Activated T-helper 1 cell treated with Interleukin-2 at 50 U/mL for 16 hours (primary cell): Measurements from ENCODE around the gene APOL6.
"Not testable (repeated sequence)": the region's sequence is repeated elsewhere in the genome, so short reads cannot be mapped to it uniquely, and the experiment has no call there.

Source experiments
- DNase-seq: peaks from one replicate; pipeline ENCODE4 v3.0.0-alpha.2; 2020; ENCODE audit warnings: low read depth

The APOL6 gene

GRCh38 chr22:35638410-35638809, 9.8 kb upstream of the APOL6 start:
- no peak for DNase-seq

- DNase-seq: no peak
These were observed 6.6 kb upstream of the APOL6 start for GRCh38 chr22:35641494-35642120.

DNA sequence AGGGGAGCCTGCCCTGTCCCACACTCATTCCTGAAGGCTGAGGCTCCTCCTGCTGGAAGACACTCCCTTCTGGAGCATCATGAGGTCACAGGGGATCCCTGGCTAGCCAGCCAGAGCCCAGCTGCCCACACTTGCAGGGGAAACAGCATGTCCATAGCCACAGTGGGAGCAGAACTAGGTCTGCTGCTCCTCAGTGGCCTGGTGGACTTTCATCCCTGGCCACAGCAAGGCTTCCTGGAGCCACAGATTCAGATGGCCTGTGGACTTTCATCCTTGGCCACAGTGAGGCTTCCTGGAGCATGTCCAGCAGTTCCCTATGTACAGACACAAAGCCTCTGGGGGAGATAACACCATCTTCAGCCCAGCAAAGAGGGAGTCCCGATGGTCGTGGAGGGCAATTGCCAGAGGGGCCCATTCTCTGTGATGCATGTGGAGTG, 5.9 kb upstream of the APOL6 start:
- no peak for DNase-seq

DNA sequence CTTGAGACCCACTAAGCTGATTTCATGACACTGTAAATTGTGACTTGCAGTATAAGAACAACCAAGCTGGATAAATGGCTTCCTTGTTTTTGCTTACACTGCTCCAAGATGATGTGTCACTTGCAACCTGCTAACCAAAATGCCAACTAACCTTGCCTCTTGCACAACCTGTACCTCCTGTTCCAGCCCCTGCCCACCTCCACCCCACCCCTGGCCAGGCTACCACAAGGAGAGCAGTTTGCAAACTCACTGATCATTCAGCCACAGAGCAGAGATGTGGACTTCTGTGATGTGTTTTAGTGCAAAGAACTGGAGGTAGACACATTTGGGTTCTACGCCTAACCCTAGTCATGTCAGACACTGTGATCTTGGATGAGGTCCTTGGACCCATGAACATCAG, 4.3 kb upstream of the APOL6 start:
- DNase-seq: no peak

DNA sequence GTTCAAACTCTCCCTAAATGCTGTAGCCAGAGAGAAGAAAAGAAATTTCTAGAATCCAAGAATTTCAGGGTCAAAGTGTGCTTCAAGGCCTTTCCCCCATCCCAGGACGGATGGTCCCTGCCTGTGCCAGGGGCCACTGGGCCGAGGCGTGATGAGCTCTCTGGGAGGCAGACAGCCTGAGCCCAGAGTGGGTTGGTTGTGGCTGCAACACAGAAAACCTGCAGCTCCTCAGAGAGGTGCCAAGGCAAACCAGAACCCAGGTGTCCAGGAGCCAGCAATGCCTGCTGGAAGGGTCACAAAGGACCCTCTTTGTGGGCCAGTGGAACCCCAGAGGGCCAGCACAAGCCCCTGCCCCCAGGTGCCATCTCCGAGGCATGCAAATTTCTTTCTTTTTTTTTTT, 2.6 kb upstream of the APOL6 start:
- DNase-seq: no peak

DNA sequence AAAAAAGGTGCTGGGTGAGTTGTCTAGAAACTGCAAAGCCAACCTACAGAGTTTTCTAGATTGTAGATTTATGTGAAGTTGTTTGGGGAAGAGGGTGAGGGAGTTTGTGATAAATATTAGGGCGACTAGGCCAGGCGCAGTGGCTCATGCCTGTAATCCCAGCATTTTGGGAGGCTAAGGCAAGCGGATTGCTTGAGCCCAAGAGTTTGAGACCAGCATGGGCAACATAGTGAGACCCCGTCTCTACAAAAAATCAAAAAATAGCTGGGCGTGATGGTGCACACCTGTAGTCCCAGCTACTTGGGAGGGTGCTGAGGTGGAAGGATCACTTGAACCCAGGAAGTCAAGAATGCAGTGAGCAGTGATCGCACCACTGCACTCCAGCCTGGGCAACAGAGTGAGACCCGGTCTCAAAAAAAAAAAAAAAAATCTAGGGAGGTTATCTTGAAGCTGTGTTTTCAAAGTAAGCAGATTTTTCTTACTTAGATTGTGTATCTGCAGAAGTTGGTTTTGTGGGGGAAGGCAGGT, 844 bp downstream of the APOL6 start:
- DNase-seq: no peak

DNA sequence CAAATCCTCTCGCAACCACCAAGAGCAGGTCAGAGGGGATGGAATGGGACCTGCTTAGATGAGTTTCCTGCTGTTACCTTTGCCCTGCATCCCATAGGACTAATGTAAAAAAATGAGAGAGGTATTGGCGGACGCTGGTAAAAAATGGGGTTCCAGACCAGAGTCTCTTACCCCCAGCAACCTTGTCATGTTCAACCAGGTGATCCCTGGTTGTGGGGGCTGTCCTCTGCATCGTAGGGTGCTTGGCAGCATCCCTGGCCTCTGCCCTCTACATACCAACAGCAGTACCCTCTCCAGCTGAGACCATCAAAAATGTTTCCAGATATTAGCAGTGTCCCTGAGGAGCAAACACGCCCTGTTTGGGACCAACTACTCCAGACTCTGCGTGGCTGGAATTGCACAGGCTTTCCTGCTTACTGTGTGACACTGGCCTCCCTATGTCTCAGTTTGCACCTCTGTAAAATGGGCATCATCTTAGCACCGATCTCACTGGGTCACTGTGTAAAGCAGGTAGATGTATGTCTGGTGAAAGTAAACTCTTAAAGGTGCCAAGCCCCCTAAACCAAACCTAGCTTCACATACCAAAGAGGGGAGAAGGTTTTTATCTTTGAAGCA, 1.5 kb downstream of the APOL6 start:
- no peak for DNase-seq

DNA sequence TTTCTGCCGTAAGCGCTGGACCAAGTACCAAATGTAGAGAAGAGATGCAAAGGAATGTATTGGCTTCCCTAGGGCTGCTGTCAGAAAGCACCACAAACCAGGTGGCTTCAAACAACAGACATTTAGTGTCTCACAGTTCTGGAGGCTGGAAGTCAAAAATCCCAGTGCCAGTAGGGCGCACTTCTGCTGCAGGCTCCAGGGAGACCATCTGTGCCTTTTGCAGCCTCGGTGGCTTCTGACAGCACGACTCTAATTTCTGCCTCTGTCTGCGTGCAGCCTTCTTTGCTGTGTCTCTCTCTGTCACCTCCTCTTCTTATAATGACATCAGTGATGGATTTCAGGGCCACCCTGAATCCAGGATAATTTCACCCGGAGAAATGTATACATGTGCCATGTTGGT, 2.8 kb downstream of the APOL6 start:
- no peak for DNase-seq

GRCh38 chr22:35653824-35654223, 5.6 kb downstream of the APOL6 start:
- no peak for DNase-seq

DNA sequence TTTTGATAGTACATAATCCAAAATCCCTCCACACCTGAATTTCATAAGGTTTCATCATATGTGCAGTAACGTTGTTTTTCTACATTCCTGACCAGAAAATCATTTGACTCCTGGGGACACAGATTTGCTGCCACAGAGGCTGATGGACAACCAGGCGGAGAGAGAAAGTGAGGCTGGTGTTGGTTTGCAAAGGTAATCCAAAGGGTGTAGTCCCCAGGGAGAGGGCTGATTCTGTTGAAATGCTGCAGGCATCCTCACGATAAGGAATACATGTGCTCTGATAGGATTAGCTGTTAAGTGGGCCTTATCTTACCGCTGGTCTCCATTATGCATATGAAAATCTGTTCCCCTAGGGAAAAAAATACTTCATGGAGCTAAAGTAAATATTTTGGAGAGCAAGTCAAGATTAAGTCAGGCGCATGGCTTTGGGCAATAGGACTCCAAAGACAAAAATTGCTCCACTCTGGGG, 8.1 kb downstream of the APOL6 start:
- no peak for DNase-seq

DNA sequence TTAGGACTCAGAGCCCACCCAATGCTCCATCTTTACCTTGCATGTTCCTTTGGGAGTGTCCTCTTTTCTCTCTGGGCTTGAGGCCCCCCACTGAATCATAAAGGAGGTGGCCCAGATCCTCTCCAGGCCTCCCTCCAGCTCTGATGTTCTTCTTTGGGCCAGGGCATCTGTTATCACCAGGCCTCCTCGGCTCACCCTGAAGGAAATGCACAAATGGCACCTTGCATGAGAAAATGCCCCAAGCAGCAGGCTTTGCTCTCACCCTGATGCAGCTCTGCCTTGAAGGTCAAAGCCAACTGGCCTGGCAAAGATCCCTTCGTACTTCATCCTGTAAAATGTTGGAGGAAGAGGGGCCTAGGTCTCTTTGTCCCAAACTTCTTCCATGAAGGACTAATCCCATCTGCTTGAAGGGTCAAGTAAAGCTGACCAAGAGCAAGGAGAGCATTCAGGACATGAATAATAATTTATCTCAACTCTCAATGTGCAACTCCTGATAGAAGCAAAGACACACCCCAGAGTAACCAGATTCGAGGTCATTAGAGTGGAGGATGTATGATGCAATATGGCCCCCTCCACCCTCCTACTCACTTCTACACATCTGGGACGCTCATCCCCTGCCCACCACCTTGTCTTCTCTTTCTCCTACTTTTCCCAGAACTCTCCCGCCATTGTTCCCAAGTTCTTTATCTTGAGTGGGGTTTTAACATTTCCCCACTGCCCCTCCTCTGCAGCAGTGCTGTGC, 9.5 kb downstream of the APOL6 start:
- no peak for DNase-seq

GRCh38 chr22:35660291-35661127, 12.3 kb downstream of the APOL6 start:
- DNase-seq: peak; percentile 50

DNA sequence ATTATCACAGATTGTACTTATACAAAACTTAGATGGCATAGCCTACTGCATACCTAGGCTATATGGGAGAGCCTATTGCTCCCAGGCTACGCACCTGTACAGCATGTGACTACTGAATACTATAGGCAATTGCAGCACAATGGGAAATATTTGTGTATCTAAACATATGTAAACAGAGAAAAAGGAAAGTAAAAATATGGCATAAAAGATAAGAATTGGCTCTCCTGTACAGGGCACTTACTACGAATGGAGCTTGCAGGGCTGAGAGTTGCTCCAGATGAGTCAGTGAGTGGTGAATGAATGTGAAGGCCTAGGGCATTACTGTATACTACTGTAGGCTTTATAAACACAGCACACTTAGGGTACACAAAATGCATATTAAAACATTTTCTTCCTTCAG, 13.2 kb downstream of the APOL6 start:
- DNase-seq: no peak

DNA sequence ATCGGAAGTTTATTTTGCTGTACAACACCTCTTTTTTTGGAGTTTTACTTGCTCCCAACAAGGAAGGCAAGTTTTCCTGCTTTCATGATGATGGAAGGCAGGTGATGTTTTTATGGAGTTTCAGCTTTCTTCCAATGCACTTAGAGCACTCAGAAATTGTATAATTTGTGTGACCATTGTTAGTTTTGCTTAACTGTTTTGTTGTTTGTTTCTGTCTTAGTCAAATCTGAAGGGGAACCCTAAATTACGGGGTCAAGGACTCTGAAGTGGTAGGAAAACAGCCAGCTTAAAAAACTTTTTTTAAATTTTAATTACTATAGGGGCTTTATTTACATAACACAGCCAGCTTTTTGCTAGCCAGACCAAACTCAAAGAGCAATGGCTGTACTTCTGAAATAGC, 14.7 kb downstream of the APOL6 start:
- no peak for DNase-seq

DNA sequence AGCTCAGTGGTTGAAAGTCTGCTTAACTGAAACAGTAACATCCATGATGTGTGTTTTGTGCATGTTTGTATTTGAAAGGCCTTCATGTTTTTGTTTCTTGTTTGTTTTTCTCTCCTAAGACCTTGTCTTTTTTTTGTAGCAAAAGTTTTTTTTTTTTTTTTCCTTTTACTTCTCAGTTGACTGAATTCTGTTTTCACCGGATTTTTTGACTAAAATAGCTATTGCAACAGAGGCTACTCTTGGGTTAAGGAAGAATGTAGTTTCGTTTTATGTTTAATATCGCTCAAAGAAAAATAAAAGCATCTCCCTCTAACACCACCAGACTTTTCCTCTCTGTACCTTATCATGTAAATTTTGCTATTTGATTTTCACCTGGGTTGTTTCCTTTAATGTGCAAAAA, 15.1 kb downstream of the APOL6 start:
- DNase-seq: no peak

DNA sequence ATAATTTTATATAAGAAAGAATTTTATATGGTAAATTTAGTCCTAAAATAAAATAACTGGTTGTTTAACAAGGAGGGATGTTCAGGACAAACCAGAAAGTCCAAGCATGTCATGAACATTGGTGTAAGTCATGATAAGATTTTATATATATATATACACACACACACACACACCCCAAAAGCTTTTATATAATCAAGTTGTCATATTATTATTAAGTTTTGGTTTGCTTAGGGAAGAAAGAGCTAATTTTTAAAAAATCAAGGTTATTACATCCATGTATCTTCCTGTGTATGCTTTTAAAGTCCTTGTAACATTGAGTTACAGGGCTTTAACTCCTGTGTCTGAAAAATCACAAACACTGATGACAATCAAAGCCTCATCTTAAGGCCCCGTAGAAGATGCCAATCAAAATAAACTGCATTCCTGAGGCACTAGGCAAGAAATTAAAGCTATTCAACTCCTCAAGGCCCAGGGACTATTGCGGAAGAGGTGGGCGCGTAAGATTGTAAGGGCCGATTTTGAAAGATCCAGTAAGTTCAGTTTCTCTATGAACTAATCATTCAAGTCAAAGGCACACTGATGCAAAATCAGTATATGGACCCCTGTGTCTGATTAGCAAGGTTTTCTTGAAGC, 16.8 kb downstream of the APOL6 start:
- no peak for DNase-seq

DNA sequence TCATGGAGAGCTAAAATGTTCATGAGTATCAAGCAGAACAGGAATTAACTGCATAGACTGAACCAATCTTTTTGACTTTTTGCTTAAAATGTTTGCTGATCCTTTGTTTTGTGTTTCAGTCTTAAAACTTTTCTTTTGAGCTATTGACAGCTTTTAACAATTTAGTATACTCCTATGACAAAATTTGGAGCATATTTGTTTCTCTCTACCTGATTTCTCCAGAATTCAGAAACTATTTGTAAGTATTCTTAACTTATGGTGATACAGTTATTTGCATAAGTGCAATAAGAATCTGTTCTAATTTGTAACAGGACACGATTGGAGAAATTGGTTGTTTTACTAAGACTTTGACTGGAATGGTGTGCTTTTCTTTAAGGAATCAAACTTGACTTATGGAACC, 18.5 kb downstream of the APOL6 start:
- not testable (repeated sequence) for DNase-seq

GRCh38 chr22:35674335-35674734, 26.1 kb downstream of the APOL6 start:
- no peak for DNase-seq

GRCh38 chr22:35676065-35676464, 27.8 kb downstream of the APOL6 start:
- DNase-seq: not testable (repeated sequence)

- no peak for DNase-seq
These were observed 29.4 kb downstream of the APOL6 start for GRCh38 chr22:35677460-35678187.

DNA sequence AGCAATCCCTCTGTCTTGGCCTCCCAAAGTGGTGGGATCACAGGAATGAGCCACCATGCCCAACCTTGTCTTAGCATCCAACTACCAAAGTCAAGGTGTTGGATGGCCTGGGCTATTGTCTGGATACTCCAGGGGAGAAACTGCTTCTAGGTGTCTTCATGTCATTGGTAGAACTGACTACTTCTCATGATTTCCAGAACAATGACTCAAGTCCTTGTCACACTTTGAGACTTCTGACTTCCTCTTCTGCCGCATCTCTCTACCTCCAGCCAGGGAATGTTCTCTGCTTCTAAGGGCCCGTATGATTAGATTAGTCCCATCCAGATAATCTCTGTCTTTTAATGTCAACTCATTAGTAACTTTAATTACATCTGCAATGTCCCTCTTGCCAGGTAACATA, 30.6 kb downstream of the APOL6 start:
- no peak for DNase-seq
